ENCODE data around the gene AREG. TPM values are rescaled to one million over a fixed set of nuclear protein-coding genes. Genes with fewer than 3 reads are reported as not detected.

Gene AREG
- total and polyA plus RNA-seq, 9 of the 15 experiments (the other 6 are each of a cell fraction or from before 2014, with no cell fraction given): 1.4 to 7.7 (median 5.4) TPM

DNA sequence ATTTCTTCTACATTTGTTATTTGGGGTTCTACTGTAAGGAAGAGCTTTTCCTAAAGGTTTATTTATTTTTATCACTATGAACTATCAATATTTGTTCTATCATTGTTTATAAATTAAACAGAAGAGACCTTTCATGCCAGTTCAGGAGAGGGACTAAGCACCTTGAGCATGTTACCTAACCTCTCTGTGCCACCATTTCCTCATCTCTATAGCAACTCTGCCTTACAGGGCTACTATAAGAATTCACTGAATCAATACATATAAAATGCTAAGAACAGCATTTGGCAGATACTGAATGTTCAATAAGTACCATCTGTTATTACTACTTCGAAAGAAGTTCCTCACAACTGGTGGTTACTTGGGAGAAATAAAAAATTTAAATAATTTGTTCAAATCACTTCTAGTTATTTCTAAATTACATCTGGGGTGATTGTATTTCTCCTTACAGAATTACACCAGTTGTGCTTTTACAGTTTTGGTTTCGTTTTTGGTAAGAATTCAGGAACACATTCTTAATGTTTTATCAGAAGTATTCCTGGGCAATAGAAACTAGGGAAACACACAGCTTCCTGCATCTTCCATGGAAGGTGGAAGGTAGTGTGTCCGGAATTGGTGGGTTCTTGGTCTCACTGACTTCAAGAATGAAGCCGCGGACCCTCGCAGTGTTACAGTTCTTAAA lies 47.0 kb upstream of the AREG start:
- intact Hi-C loops (cut with micrococcal nuclease) (no loop called here), in situ Hi-C loops (cut with MboI) (no loop called here)
- Histone ChIP-seq H3K79me2 (ENCODE audit: control insufficient read depth, insufficient read depth, low read length) (no peaks in the 10 kb centered on the region), H3K4me1 (replicated peaks in 1 of 2; ENCODE audit: control insufficient read depth in 2 of 2, insufficient read depth in 2 of 2, low read length in 2 of 2) (peaks cover 2 to 11% of the 10 kb centered on the region in 2 experiments; a peak in 3 of 5 replicates), H2AFZ (ENCODE audit: low read depth, low read length) (peak overlapping the region; percentile 79), H3K4me2 (ENCODE audit: insufficient read depth, low read length) (peak overlapping the region; percentile 77), H3K9me3 (replicated peaks; ENCODE audit: control insufficient read depth, insufficient read depth, low read depth, low read length) (peaks cover 3% of the 10 kb centered on the region; the same call in 1 of the 2 replicates), H3K9ac (ENCODE audit: insufficient read depth in 1 of 2, low read depth in 2 of 2, low read length in 2 of 2) (peak overlapping the region; percentile 56 to 75; a peak in 3 of 4 replicates), H4K20me1 (replicated peaks; ENCODE audit: control insufficient read depth, insufficient read depth, low read length) (no peaks in the 10 kb centered on the region), H3K27ac (ENCODE audit: extremely low read depth, low read depth, low read length) (peak overlapping the region; percentile 65), H3K4me3 (peak overlapping the region; percentile 29), H3K27me3 (ENCODE audit: control insufficient read depth in 2 of 2, insufficient read depth in 2 of 2, low read length in 2 of 2) (no peaks in the 10 kb centered on the region), H3K9me1 (ENCODE audit: control insufficient read depth, insufficient read depth, low read length) (no peaks in the 10 kb centered on the region), H3K36me3 (ENCODE audit: control insufficient read depth, insufficient read depth, low read length) (no peaks in the 10 kb centered on the region)
- ATAC-seq (peak; percentile 68), DNase-seq (ENCODE audit: extremely low read depth in 1 of 4, low spot score in 3 of 4) (no peak), FAIRE-seq (no peak)
- ChIA-PET POLR2A (interaction anchor here (0.6 to 1.2 kb wide), 6 partner anchors 31 to 134 kb away, joined by 3 to 4 read pairs (median 3); partner anchors contain the start of gene AREG), CTCF (ENCODE audit: low intra/inter-chr PET ratio) (no interaction called here)
- TSS peak; percentile 99 for BruUV-seq (replicated peaks)
- 12% methylated on average over 6 of the region's 6 CpGs for WGBS (ENCODE audit: insufficient coverage, low coverage, missing lambda C conversion rate)
- TF ChIP-seq XRCC3 (IDR thresholded peaks at IDR 0.05) (no peak), NUFIP1 (IDR thresholded peaks at IDR 0.05; ENCODE audit: partially characterized antibody) (no peak), ZC3H11A (IDR thresholded peaks at IDR 0.05; ENCODE audit: low read depth, low read length) (no peak), SIRT6 (IDR thresholded peaks at IDR 0.05; ENCODE audit: low read depth, low read length) (no peak), MCM2 (IDR thresholded peaks at IDR 0.05; ENCODE audit: low read depth) (no peak), HSF4 (CRISPR knock-in tag; IDR thresholded peaks at IDR 0.05; ENCODE audit: borderline replicate concordance) (no peak), NR4A1 (CRISPR knock-in tag; IDR thresholded peaks at IDR 0.05) (no peak), NR4A1 (tag; IDR thresholded peaks at IDR 0.05) (no peak), SAP30 (IDR thresholded peaks at IDR 0.05; ENCODE audit: borderline replicate concordance, insufficient read depth, low read depth, low read length, poor library complexity, severe bottlenecking) (no peak), POLR2A (conservative IDR thresholded peaks at IDR 0.05) (0 out of 2 replicates have a peak, but pooled peaks have one; percentile 47), KAT8 (IDR thresholded peaks at IDR 0.05; ENCODE audit: low read depth) (no peak), ARID1B (IDR thresholded peaks at IDR 0.05) (0 out of 2 replicates have a peak, but pooled peaks have one; percentile 18), ZNF696 (CRISPR knock-in tag; conservative IDR thresholded peaks at IDR 0.05) (no peak), ZNF253 (CRISPR knock-in tag; conservative IDR thresholded peaks at IDR 0.05) (no peak)
- TF ChIP-seq, protein P1, sequence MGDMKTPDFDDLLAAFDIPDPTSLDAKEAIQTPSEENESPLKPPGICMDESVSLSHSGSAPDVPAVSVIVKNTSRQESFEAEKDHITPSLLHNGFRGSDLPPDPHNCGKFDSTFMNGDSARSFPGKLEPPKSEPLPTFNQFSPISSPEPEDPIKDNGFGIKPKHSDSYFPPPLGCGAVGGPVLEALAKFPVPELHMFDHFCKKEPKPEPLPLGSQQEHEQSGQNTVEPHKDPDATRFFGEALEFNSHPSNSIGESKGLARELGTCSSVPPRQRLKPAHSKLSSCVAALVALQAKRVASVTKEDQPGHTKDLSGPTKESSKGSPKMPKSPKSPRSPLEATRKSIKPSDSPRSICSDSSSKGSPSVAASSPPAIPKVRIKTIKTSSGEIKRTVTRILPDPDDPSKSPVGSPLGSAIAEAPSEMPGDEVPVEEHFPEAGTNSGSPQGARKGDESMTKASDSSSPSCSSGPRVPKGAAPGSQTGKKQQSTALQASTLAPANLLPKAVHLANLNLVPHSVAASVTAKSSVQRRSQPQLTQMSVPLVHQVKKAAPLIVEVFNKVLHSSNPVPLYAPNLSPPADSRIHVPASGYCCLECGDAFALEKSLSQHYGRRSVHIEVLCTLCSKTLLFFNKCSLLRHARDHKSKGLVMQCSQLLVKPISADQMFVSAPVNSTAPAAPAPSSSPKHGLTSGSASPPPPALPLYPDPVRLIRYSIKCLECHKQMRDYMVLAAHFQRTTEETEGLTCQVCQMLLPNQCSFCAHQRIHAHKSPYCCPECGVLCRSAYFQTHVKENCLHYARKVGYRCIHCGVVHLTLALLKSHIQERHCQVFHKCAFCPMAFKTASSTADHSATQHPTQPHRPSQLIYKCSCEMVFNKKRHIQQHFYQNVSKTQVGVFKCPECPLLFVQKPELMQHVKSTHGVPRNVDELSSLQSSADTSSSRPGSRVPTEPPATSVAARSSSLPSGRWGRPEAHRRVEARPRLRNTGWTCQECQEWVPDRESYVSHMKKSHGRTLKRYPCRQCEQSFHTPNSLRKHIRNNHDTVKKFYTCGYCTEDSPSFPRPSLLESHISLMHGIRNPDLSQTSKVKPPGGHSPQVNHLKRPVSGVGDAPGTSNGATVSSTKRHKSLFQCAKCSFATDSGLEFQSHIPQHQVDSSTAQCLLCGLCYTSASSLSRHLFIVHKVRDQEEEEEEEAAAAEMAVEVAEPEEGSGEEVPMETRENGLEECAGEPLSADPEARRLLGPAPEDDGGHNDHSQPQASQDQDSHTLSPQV (IDR thresholded peaks at IDR 0.05): no peak; the same call in 1 of the 2 replicates
- TF ChIP-seq, protein P2, sequence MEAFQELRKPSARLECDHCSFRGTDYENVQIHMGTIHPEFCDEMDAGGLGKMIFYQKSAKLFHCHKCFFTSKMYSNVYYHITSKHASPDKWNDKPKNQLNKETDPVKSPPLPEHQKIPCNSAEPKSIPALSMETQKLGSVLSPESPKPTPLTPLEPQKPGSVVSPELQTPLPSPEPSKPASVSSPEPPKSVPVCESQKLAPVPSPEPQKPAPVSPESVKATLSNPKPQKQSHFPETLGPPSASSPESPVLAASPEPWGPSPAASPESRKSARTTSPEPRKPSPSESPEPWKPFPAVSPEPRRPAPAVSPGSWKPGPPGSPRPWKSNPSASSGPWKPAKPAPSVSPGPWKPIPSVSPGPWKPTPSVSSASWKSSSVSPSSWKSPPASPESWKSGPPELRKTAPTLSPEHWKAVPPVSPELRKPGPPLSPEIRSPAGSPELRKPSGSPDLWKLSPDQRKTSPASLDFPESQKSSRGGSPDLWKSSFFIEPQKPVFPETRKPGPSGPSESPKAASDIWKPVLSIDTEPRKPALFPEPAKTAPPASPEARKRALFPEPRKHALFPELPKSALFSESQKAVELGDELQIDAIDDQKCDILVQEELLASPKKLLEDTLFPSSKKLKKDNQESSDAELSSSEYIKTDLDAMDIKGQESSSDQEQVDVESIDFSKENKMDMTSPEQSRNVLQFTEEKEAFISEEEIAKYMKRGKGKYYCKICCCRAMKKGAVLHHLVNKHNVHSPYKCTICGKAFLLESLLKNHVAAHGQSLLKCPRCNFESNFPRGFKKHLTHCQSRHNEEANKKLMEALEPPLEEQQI (IDR thresholded peaks at IDR 0.05): 0 out of 2 replicates have a peak, but pooled peaks have one; percentile 18

All from K562 (cell line).